ENCODE results near the gene DAAM2. TPM values are rescaled to one million over a fixed set of nuclear protein-coding genes. Genes with fewer than 3 reads are reported as not detected.

The DAAM2 gene
- total and polyA plus RNA-seq, 4 donors, result 1.9 to 17.0 (median 4.4) TPM

DNA sequence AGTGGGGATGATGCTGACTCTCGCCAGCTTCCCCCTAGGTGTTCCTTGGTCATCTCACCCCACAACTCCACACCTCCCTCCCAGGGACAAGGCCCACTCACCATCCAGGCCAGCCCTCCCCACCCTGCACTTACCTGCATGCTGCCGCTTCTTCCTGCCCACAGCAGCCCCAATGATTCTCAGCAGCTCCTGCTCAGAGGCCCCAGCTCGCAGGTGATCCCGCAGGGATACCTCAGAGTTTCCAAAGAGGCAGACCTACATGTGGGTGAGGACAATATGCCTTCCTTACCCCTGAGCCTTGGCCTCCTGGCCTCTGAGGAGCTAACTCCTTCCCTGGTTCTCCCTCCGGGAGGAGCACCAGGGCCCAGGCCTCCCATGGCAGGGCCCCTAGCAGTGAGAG, 117.5 kb downstream of the DAAM2 start:
- Histone ChIP-seq H3K4me1 (ENCODE audit: control insufficient read depth in 4 of 4, insufficient read depth in 4 of 4, low read length in 3 of 4) (peaks cover 0 to 7% (median 3%) of the 10 kb centered on the region in 4 donors), H3K36me3 (ENCODE audit: control insufficient read depth in 4 of 4, insufficient read depth in 3 of 4, low read depth in 1 of 4, low read length in 3 of 4) (peaks cover 3 to 55% (median 24%) of the 10 kb centered on the region in 4 donors), H3K4me3 (ENCODE audit: low read depth in 1 of 3, low read length in 3 of 3) (no peak overlapping the region), H3K27me3 (ENCODE audit: control insufficient read depth in 4 of 4, insufficient read depth in 4 of 4, low read length in 3 of 4) (no peaks in the 10 kb centered on the region), H3K27ac (ENCODE audit: low read depth in 1 of 2, low read length in 2 of 2) (no peak overlapping the region), H3K9ac (ENCODE audit: low read depth in 1 of 2, low read length in 2 of 2) (no peak overlapping the region), H3K9me3 (ENCODE audit: control insufficient read depth in 4 of 4, low read length in 3 of 4) (no peaks in the 10 kb centered on the region)
- no peak for DNase-seq (ENCODE audit: low spot score)
- WGBS, result 97% methylated on average over 5 of the region's 5 CpGs
- TF ChIP-seq FOXA2 (IDR thresholded peaks at IDR 0.05) (no peak), RXRA (IDR thresholded peaks at IDR 0.05) (no peak), EGR1 (IDR thresholded peaks at IDR 0.05; ENCODE audit: low read depth in 2 of 2) (no peak), GABPA (IDR thresholded peaks at IDR 0.05 in 1 of 2, conservative IDR thresholded peaks at IDR 0.05 in 1 of 2) (no peak), YY1 (IDR thresholded peaks at IDR 0.05) (no peak), RAD21 (IDR thresholded peaks at IDR 0.05) (no peak), HNF4G (IDR thresholded peaks at IDR 0.05) (no peak), FOXA1 (IDR thresholded peaks at IDR 0.05) (no peak), REST (IDR thresholded peaks at IDR 0.05) (no peak), NR2F2 (IDR thresholded peaks at IDR 0.05) (no peak), ATF3 (IDR thresholded peaks at IDR 0.05) (no peak), HNF4A (conservative IDR thresholded peaks at IDR 0.05) (no peak), MAX (IDR thresholded peaks at IDR 0.05) (no peak), JUND (IDR thresholded peaks at IDR 0.05) (no peak), ZBTB33 (IDR thresholded peaks at IDR 0.05) (no peak), TAF1 (conservative IDR thresholded peaks at IDR 0.05) (no peak)
- TF ChIP-seq, protein P1, sequence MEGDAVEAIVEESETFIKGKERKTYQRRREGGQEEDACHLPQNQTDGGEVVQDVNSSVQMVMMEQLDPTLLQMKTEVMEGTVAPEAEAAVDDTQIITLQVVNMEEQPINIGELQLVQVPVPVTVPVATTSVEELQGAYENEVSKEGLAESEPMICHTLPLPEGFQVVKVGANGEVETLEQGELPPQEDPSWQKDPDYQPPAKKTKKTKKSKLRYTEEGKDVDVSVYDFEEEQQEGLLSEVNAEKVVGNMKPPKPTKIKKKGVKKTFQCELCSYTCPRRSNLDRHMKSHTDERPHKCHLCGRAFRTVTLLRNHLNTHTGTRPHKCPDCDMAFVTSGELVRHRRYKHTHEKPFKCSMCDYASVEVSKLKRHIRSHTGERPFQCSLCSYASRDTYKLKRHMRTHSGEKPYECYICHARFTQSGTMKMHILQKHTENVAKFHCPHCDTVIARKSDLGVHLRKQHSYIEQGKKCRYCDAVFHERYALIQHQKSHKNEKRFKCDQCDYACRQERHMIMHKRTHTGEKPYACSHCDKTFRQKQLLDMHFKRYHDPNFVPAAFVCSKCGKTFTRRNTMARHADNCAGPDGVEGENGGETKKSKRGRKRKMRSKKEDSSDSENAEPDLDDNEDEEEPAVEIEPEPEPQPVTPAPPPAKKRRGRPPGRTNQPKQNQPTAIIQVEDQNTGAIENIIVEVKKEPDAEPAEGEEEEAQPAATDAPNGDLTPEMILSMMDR (IDR thresholded peaks at IDR 0.05; ENCODE audit: low read depth, low read length, missing input control), result no peak

GRCh38 chr6:39910164-39910563, 118.0 kb downstream of the DAAM2 start:
- H3K27ac ChIP-seq (ENCODE audit: low read depth in 1 of 2, low read length in 2 of 2), result no peak overlapping the region
- H3K36me3 ChIP-seq (ENCODE audit: control insufficient read depth in 4 of 4, insufficient read depth in 3 of 4, low read depth in 1 of 4, low read length in 3 of 4), result peaks cover 3 to 56% (median 25%) of the 10 kb centered on the region in 4 donors
- no peak overlapping the region for H3K9ac ChIP-seq (ENCODE audit: low read depth in 1 of 2, low read length in 2 of 2)
- DNase-seq (ENCODE audit: low spot score), result no peak
- no peak overlapping the region for H3K4me3 ChIP-seq (ENCODE audit: low read depth in 1 of 3, low read length in 3 of 3)
- H3K27me3 ChIP-seq (ENCODE audit: control insufficient read depth in 4 of 4, insufficient read depth in 4 of 4, low read length in 3 of 4), result no peaks in the 10 kb centered on the region
- peaks cover 0 to 7% (median 3%) of the 10 kb centered on the region in 4 donors for H3K4me1 ChIP-seq (ENCODE audit: control insufficient read depth in 4 of 4, insufficient read depth in 4 of 4, low read length in 3 of 4)
- no peaks in the 10 kb centered on the region for H3K9me3 ChIP-seq (ENCODE audit: control insufficient read depth in 4 of 4, low read length in 3 of 4)
- TF ChIP-seq YY1 (IDR thresholded peaks at IDR 0.05) (no peak), JUND (IDR thresholded peaks at IDR 0.05) (no peak), EGR1 (IDR thresholded peaks at IDR 0.05; ENCODE audit: low read depth in 2 of 2) (no peak), RAD21 (IDR thresholded peaks at IDR 0.05) (no peak), FOXA2 (IDR thresholded peaks at IDR 0.05) (no peak), RXRA (IDR thresholded peaks at IDR 0.05) (no peak), HNF4A (conservative IDR thresholded peaks at IDR 0.05) (no peak), ZBTB33 (IDR thresholded peaks at IDR 0.05) (no peak), REST (IDR thresholded peaks at IDR 0.05) (no peak), SP1 (IDR thresholded peaks at IDR 0.05) (no peak), FOXA1 (IDR thresholded peaks at IDR 0.05) (no peak), MAX (IDR thresholded peaks at IDR 0.05) (no peak), NR2F2 (IDR thresholded peaks at IDR 0.05) (no peak), HNF4G (IDR thresholded peaks at IDR 0.05) (no peak)

All from liver (tissue), 9 donors.